Fibroblast of villous mesenchyme (primary cell): ENCODE measurements around the gene NFAT5. TPM values are rescaled to one million over a fixed set of nuclear protein-coding genes. Genes with fewer than 3 reads are reported as not detected.
"Not testable (repeated sequence)": the region's sequence is repeated elsewhere in the genome, so short reads cannot be mapped to it uniquely, and the experiment has no call there.

Experiments
- DNase-seq: peaks from one replicate; pipeline ENCODE4 v3.0.0-alpha.2; 2010; ENCODE audit warnings: low read depth
- H3K4me3 ChIP-seq: 2 replicates; pipeline ENCODE4 v1.5.1; 2011; ENCODE audit warnings: low read depth, mild to moderate bottlenecking, low read length
- total RNA-seq: library from RNA; depleted of rRNA; stranded (reverse); fragments of >200 nt; gene quantifications from 2 replicates; pipeline ENCODE4 v1.2.3, GENCODE V29; 2012
- TF ChIP-seq, protein P1 (sequence below): IDR thresholded peaks from 2 replicates; pipeline ENCODE4 v1.5.1; 2012; ENCODE audit warnings: low read depth, mild to moderate bottlenecking, low read length; ENCODE audit not compliant: insufficient read depth

The NFAT5 gene
- total RNA-seq, 1 donor, result 69.1 TPM

DNA sequence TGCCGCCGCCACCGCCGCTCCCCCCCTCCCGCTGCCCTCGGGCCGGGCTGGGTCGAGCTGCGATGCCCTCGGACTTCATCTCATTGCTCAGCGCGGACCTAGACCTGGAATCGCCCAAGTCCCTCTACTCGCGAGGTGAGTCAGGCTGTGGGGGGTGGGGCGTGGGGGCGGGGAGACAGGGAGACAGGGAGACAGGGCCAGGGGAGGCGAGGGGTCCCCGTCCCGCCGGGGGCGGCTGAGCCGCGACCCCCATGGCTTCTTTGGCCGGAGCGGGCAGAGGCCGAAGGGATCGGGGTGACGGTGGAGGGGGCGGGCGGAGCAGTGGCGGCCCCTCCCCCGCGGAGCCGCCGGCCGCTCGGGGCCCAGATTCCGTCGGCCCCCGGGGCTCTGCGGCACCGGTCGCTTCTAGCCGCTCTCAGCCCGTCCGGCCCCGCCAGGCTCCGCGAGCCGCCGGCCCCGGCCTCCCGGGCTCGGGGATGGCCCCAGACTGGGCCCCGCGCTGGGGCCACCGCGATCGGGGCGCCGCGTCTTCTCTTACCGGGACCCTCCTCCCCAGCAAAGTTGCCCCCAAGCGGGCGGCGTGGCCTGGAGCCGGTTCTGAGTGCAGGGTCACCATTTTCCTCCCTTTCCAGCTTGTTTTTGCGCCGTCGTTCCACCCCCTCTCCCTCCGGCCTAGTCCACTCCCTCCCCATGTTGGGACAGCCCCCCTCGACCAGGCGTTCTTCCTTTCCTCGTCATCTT lies 644 bp downstream of the NFAT5 start:
- DNase-seq, result peak; percentile 66
- TF ChIP-seq, protein P1, sequence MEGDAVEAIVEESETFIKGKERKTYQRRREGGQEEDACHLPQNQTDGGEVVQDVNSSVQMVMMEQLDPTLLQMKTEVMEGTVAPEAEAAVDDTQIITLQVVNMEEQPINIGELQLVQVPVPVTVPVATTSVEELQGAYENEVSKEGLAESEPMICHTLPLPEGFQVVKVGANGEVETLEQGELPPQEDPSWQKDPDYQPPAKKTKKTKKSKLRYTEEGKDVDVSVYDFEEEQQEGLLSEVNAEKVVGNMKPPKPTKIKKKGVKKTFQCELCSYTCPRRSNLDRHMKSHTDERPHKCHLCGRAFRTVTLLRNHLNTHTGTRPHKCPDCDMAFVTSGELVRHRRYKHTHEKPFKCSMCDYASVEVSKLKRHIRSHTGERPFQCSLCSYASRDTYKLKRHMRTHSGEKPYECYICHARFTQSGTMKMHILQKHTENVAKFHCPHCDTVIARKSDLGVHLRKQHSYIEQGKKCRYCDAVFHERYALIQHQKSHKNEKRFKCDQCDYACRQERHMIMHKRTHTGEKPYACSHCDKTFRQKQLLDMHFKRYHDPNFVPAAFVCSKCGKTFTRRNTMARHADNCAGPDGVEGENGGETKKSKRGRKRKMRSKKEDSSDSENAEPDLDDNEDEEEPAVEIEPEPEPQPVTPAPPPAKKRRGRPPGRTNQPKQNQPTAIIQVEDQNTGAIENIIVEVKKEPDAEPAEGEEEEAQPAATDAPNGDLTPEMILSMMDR, result no peak

DNA sequence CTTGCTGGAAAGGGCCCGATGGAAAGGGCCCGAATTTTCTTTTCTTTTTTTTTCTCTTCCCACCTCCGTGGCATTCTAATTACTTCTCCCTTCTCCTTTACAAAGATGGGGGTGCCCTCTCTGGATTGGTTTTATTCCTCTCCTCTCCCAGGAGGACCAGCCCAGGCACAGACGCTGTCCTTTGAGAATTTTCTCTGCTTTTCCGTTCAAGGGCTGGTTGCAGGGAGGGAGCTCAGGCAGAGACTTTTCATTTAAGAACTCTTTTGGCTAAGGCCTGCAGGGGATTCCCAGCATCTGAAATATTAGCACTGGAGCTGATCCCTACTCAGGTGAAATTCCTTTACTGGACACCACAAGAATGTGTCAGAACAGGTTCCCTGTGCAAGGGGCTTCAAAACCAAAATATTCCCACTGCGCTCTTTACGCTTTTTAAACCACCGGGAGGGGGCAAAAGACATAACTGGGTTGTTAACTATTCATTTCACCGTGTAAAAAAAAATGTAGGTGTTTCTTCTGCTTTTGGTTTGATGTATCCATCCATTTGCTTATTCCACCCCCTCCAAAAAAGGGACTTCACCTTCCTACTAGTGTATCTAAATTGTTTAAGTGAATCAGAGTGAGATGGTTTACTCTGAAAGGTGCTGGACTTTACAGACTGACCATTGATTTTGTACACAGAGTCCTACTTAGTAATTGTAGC lies 1.4 kb downstream of the NFAT5 start:
- H3K4me3 ChIP-seq, result peak overlapping the region; percentile 89
- DNase-seq, result no peak
- TF ChIP-seq, protein P1, result peak; percentile 22

More for the DNA sequence above, 644 bp downstream of the NFAT5 start:
- H3K4me3 ChIP-seq, result peak overlapping the region; percentile 89

DNA sequence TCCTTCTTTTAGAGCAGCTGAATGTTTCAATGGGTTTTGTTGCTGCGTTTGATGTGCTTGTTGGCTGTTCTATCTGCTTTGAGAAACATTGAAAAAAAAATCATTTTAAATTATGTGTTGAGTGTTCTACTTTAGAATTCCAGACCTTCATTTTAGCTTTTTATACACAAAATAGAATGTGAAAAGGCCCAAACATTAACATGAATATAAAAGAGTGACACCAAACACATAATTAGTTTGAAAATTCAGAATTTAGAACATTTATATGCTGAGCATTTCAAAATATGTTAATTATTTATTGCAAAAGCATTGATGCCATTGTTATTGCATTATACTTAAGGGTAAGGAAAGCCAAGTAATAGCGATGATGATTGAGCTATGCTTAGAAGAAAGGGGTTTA lies 2.9 kb downstream of the NFAT5 start:
- H3K4me3 ChIP-seq, result peak overlapping the region; percentile 89
- TF ChIP-seq, protein P1, result no peak
- no peak for DNase-seq

DNA sequence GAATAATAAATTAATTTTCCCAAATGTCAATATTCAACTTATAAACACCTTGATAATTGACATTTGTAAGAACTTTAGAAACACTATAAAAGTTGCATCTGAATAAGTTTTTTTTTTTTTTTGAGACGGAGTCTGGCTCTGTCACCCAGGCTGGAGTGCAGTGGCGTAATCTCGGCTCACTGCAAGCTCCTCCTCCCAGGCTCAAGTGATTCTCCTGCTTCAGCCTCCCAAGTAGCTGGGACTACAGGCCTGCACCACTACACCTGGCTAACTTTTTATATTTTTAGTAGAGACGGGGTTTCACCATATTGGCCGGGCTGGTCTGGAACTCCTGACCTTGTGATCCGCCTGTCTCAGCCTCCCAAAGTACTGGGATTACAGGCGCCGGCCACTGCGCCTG lies 13.0 kb downstream of the NFAT5 start:
- DNase-seq, H3K4me3 ChIP-seq: not testable (repeated sequence)

DNA sequence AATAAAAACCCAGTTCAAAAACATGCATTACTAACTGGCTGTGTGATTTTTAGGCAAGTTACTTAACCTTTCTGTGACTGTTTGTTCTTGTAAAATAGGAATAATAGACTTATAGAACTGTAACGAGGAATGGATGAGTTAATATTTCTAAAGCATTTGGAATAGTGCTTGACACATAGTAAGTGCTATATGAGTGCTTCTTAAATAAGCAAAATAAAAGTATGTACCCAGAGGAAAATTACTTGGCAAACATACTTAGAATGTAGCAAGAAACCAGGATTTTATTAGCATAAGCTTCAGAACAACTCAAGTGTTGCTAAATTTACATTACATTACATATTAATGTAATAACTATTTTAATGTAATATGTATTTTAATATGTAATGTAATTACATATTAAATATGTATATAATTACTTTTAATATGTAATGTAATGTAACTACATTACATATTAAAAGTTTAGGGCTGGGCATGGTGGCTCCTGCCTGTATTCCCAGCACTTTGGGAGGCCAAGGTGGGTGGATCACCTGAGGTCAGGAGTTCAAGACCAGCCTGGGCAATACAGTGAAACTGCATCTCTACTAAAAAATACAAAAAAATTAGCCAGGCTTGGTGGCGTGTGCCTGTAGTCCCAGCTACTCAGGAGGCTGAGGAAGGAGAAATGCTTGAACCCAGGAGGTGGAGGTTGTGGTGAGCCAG lies 14.2 kb downstream of the NFAT5 start:
- DNase-seq, result no peak
- TF ChIP-seq, protein P1, result no peak
- H3K4me3 ChIP-seq, result no peak overlapping the region

DNA sequence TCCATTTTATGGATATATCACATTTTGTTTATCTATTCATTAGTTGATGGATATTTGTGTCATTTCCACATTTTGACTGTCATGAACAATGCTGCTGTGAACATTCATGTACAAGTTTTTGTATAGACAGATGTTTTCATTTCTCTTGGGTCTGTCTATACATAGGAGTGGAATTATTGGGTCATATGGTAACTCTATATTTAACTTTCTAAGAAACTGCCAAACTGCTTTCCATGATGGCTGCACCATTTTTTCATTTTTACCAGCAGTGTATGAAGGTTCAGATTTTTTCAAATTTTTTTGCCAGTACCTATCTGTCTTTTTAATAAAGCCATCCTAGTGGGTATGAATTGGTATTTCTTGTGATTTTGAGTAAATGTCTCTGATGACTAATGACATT lies 15.5 kb downstream of the NFAT5 start:
- H3K4me3 ChIP-seq, result no peak overlapping the region
- no peak for DNase-seq
- TF ChIP-seq, protein P1, result no peak

DNA sequence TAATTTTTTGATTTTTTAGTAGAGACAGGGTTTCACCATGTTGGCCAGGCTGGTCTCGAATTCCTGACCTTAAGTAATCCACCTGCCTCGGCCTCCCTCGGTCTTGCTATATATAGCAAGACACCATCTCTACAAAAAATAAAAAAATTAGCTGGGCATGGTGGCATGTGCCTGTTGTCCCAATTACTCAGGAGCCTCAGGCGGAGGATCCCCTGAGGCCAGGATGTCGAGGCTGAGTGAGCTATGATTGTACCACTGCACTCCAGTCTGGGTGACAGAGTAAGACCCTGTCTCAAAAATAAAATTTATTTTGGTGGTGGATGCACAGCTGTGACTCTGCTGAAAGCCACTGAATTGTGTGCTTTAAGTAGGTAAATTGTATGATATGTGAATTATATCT lies 18.7 kb downstream of the NFAT5 start:
- DNase-seq, result not testable (repeated sequence)

More for the DNA sequence above, 18.7 kb downstream of the NFAT5 start:
- not testable (repeated sequence) for H3K4me3 ChIP-seq
